ENCODE results near the gene GNB1L. TPM values are rescaled to one million over a fixed set of nuclear protein-coding genes. Genes with fewer than 3 reads are reported as not detected.

GNB1L gene
- total and polyA plus RNA-seq, 9 of the 15 experiments (the other 6 are each of a cell fraction or from before 2014, with no cell fraction given): 0.56 to 50.5 (median 10.2) TPM

GRCh38 chr22:19855504-19856409 is 1.1 kb upstream of the GNB1L start (continued):
- TF ChIP-seq TFE3 (CRISPR knock-in tag; IDR thresholded peaks at IDR 0.05): no peak
- peak; percentile 86 for TF ChIP-seq CHD7 (IDR thresholded peaks at IDR 0.05; ENCODE audit: low read depth, low read length)
- 0 out of 2 replicates have a peak, but pooled peaks have one; percentile 37 for TF ChIP-seq E2F3 (CRISPR knock-in tag; IDR thresholded peaks at IDR 0.05)
- TF ChIP-seq ATF4 (CRISPR knock-in tag; IDR thresholded peaks at IDR 0.05): peak; percentile 38; the same call in 1 of the 2 replicates
- TF ChIP-seq RAD21 (CRISPR knock-in tag; conservative IDR thresholded peaks at IDR 0.05 in 1 of 2, IDR thresholded peaks at IDR 0.05 in 1 of 2): peak in 1 of 2 experiments; percentile 12; a peak in 1 of 4 replicates
- no peak for TF ChIP-seq ATF2 (CRISPR knock-in tag; IDR thresholded peaks at IDR 0.05)
- TF ChIP-seq NFXL1 (CRISPR knock-in tag; IDR thresholded peaks at IDR 0.05): peak; percentile 22; the same call in 1 of the 2 replicates
- no peak for TF ChIP-seq RBM34 (IDR thresholded peaks at IDR 0.05; ENCODE audit: borderline replicate concordance, insufficient read depth, low read length)
- TF ChIP-seq PTBP1 (IDR thresholded peaks at IDR 0.05; ENCODE audit: low read depth, low read length): no peak
- no peak for TF ChIP-seq THRAP3 (IDR thresholded peaks at IDR 0.05; ENCODE audit: borderline replicate concordance)
